ENCODE measurements around the gene MAP2K6.

DNA sequence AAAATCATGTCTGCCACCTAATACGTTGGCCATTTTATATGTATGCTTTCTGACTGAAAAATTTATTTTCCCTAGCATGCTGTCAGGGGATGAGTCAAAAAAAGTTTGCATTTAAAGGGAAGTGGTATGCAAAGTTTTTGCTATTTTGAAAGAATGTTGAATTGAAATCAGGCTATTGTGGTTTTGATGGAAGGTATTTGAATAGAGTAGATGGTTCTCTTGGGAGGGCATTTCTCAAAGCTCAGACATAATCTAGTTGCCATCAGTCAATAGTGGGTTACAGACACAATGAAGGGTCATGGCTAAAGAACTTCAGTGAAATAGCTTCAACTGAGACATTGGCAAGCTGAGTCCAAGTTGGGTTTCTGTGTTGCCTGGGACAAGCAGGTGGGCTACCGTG is 102.4 kb downstream of the MAP2K6 start:
- TF ChIP-seq EZH2 (IDR thresholded peaks at IDR 0.05; ENCODE audit: insufficient read depth, poor library complexity, severe bottlenecking) (no peak), EZH2phosphoT487 (IDR thresholded peaks at IDR 0.05; ENCODE audit: insufficient read depth, low read depth) (no peak)
